Measurements from ENCODE around the gene IPO11. TPM values are rescaled to one million over a fixed set of nuclear protein-coding genes. Genes with fewer than 3 reads are reported as not detected.

Gene IPO11
- total and polyA plus RNA-seq, 4 donors, result 4.7 to 20.6 (median 9.0) TPM

DNA sequence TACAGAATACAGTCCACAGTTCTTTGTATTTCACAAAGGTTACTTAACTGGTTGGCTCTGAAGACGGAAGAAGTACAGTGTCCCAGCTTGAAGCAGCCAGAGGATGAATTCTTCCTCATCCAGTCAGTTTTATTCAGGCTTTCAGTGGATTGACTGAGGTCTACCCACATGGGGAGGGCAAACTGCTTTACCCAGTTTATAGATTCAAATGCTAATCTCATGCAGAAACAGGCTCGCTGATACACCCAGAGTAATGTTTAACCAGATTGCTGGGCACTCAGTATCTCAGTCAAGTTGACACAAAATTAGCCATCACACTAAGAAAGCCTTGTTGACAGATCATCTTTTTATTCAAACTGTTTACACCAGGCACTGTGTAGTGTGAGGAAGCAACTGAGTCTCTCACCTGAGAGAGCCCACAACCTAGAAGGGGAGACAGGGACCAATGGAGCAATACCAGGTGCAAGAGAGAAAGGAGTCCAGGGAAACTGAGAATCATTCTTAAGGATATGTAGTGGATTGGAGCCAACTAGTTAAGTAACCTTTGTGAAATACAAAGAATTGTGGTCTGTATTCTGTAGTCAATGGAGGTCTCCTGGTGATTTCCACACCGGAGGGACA is 181.9 kb downstream of the IPO11 start:
- no peaks in the 10 kb centered on the region for H3K4me1 ChIP-seq (ENCODE audit: control insufficient read depth in 4 of 4, insufficient read depth in 4 of 4, low read length in 3 of 4)
- TF ChIP-seq TAF1 (conservative IDR thresholded peaks at IDR 0.05) (no peak), NR2F2 (IDR thresholded peaks at IDR 0.05) (no peak), RAD21 (IDR thresholded peaks at IDR 0.05) (no peak), HNF4G (IDR thresholded peaks at IDR 0.05) (no peak)
- TF ChIP-seq, protein P1, sequence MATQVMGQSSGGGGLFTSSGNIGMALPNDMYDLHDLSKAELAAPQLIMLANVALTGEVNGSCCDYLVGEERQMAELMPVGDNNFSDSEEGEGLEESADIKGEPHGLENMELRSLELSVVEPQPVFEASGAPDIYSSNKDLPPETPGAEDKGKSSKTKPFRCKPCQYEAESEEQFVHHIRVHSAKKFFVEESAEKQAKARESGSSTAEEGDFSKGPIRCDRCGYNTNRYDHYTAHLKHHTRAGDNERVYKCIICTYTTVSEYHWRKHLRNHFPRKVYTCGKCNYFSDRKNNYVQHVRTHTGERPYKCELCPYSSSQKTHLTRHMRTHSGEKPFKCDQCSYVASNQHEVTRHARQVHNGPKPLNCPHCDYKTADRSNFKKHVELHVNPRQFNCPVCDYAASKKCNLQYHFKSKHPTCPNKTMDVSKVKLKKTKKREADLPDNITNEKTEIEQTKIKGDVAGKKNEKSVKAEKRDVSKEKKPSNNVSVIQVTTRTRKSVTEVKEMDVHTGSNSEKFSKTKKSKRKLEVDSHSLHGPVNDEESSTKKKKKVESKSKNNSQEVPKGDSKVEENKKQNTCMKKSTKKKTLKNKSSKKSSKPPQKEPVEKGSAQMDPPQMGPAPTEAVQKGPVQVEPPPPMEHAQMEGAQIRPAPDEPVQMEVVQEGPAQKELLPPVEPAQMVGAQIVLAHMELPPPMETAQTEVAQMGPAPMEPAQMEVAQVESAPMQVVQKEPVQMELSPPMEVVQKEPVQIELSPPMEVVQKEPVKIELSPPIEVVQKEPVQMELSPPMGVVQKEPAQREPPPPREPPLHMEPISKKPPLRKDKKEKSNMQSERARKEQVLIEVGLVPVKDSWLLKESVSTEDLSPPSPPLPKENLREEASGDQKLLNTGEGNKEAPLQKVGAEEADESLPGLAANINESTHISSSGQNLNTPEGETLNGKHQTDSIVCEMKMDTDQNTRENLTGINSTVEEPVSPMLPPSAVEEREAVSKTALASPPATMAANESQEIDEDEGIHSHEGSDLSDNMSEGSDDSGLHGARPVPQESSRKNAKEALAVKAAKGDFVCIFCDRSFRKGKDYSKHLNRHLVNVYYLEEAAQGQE (IDR thresholded peaks at IDR 0.05), result no peak
- TF ChIP-seq, protein P2, sequence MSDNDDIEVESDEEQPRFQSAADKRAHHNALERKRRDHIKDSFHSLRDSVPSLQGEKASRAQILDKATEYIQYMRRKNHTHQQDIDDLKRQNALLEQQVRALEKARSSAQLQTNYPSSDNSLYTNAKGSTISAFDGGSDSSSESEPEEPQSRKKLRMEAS (IDR thresholded peaks at IDR 0.05), result no peak
- TF ChIP-seq, protein P3, sequence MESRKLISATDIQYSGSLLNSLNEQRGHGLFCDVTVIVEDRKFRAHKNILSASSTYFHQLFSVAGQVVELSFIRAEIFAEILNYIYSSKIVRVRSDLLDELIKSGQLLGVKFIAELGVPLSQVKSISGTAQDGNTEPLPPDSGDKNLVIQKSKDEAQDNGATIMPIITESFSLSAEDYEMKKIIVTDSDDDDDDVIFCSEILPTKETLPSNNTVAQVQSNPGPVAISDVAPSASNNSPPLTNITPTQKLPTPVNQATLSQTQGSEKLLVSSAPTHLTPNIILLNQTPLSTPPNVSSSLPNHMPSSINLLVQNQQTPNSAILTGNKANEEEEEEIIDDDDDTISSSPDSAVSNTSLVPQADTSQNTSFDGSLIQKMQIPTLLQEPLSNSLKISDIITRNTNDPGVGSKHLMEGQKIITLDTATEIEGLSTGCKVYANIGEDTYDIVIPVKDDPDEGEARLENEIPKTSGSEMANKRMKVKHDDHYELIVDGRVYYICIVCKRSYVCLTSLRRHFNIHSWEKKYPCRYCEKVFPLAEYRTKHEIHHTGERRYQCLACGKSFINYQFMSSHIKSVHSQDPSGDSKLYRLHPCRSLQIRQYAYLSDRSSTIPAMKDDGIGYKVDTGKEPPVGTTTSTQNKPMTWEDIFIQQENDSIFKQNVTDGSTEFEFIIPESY (IDR thresholded peaks at IDR 0.05), result no peak
- DNase-seq (ENCODE audit: low spot score), result no peak
- H3K9me3 ChIP-seq (ENCODE audit: control insufficient read depth in 4 of 4, low read length in 3 of 4), result no peaks in the 10 kb centered on the region
- WGBS, result 75% methylated on average over 3 of the region's 3 CpGs
- no peaks in the 10 kb centered on the region for H3K27me3 ChIP-seq (ENCODE audit: control insufficient read depth in 4 of 4, insufficient read depth in 4 of 4, low read length in 3 of 4)
- no peak overlapping the region for H3K4me3 ChIP-seq (ENCODE audit: low read depth in 1 of 3, low read length in 3 of 3)
- H3K27ac ChIP-seq (ENCODE audit: low read depth in 1 of 2, low read length in 2 of 2), result no peak overlapping the region
- H3K9ac ChIP-seq (ENCODE audit: low read depth in 1 of 2, low read length in 2 of 2), result no peak overlapping the region
- no peaks in the 10 kb centered on the region for H3K36me3 ChIP-seq (ENCODE audit: control insufficient read depth in 4 of 4, insufficient read depth in 3 of 4, low read depth in 1 of 4, low read length in 3 of 4)

DNA sequence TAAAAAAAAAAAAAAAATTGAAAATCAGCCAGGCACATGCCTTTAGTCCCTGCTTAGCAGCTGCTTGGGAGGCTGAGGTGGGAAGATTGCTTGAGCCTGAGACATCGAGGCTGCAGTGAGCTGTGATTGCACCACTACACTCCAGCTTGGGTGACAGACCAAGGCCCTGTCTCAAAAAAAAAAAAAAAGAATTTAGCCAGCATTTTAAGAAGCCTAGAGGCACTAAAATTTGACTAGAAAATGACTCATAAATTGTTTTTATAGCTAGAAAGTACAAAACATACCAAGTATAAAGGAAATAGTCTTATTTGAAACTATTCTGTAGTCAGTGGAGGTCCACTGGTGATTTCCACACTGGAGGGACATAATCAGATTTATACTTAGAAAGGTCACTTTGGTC is 183.5 kb downstream of the IPO11 start:
- no peak overlapping the region for H3K9ac ChIP-seq (ENCODE audit: low read depth in 1 of 2, low read length in 2 of 2)
- H3K36me3 ChIP-seq (ENCODE audit: control insufficient read depth in 4 of 4, insufficient read depth in 3 of 4, low read depth in 1 of 4, low read length in 3 of 4), result no peaks in the 10 kb centered on the region
- no peak for DNase-seq (ENCODE audit: low spot score)
- WGBS, result 100% methylated on average over 1 of the region's 1 CpG
- H3K4me1 ChIP-seq (ENCODE audit: control insufficient read depth in 4 of 4, insufficient read depth in 4 of 4, low read length in 3 of 4), result no peaks in the 10 kb centered on the region
- TF ChIP-seq, protein P4, sequence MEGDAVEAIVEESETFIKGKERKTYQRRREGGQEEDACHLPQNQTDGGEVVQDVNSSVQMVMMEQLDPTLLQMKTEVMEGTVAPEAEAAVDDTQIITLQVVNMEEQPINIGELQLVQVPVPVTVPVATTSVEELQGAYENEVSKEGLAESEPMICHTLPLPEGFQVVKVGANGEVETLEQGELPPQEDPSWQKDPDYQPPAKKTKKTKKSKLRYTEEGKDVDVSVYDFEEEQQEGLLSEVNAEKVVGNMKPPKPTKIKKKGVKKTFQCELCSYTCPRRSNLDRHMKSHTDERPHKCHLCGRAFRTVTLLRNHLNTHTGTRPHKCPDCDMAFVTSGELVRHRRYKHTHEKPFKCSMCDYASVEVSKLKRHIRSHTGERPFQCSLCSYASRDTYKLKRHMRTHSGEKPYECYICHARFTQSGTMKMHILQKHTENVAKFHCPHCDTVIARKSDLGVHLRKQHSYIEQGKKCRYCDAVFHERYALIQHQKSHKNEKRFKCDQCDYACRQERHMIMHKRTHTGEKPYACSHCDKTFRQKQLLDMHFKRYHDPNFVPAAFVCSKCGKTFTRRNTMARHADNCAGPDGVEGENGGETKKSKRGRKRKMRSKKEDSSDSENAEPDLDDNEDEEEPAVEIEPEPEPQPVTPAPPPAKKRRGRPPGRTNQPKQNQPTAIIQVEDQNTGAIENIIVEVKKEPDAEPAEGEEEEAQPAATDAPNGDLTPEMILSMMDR (IDR thresholded peaks at IDR 0.05; ENCODE audit: low read depth, low read length, missing input control), result no peak
- TF ChIP-seq GABPA (IDR thresholded peaks at IDR 0.05 in 1 of 2, conservative IDR thresholded peaks at IDR 0.05 in 1 of 2) (no peak), HNF4A (conservative IDR thresholded peaks at IDR 0.05) (no peak), HNF4G (IDR thresholded peaks at IDR 0.05) (no peak), RXRA (IDR thresholded peaks at IDR 0.05) (no peak), TAF1 (conservative IDR thresholded peaks at IDR 0.05) (no peak), SP1 (IDR thresholded peaks at IDR 0.05) (no peak)
- TF ChIP-seq, protein P1 (IDR thresholded peaks at IDR 0.05), result no peak
- TF ChIP-seq, protein P2 (IDR thresholded peaks at IDR 0.05), result no peak
- TF ChIP-seq, protein P5, sequence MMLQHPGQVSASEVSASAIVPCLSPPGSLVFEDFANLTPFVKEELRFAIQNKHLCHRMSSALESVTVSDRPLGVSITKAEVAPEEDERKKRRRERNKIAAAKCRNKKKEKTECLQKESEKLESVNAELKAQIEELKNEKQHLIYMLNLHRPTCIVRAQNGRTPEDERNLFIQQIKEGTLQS (IDR thresholded peaks at IDR 0.05), result no peak
- H3K27ac ChIP-seq (ENCODE audit: low read depth in 1 of 2, low read length in 2 of 2), result no peak overlapping the region
- no peaks in the 10 kb centered on the region for H3K27me3 ChIP-seq (ENCODE audit: control insufficient read depth in 4 of 4, insufficient read depth in 4 of 4, low read length in 3 of 4)
- H3K9me3 ChIP-seq (ENCODE audit: control insufficient read depth in 4 of 4, low read length in 3 of 4), result no peaks in the 10 kb centered on the region
- no peak overlapping the region for H3K4me3 ChIP-seq (ENCODE audit: low read depth in 1 of 3, low read length in 3 of 3)

Measured in liver (tissue), 9 donors.